PFSK-1 (cell line): ENCODE data around the gene NFKBIE.

Source experiments
- FOXP2 ChIP-seq: optimal IDR thresholded peaks from 2 replicates; pipeline ENCODE3; 2011; ENCODE audit warnings: borderline replicate concordance, control low read depth, inconsistent platforms; ENCODE audit not compliant: insufficient read depth; ENCODE audit errors: extremely low read length, extremely low read depth
- POLR2AphosphoS5 ChIP-seq: IDR thresholded peaks from 2 replicates; pipeline ENCODE4 v1.6.1; 2012; ENCODE audit warnings: low read depth, mild to moderate bottlenecking, control low read depth, low read length, moderate library complexity
- SIN3A ChIP-seq: IDR thresholded peaks from 2 replicates; pipeline ENCODE4 v1.6.1; 2012; ENCODE audit warnings: mild to moderate bottlenecking, low read length, moderate library complexity, borderline replicate concordance; ENCODE audit not compliant: insufficient read depth
- TAF1 ChIP-seq: IDR thresholded peaks from 2 replicates; pipeline ENCODE4 v1.6.1; 2012; ENCODE audit warnings: low read length, control low read depth, borderline replicate concordance; ENCODE audit not compliant: insufficient read depth
- TF ChIP-seq, protein P1 (sequence below), 2 experiments: IDR thresholded peaks; 2 replicates each; pipeline versions ENCODE4 v1.6.1 to v1.8.0; 2011 to 2012; ENCODE audit warnings: low read depth in 2 of 2, low read length in 2 of 2, control low read depth in 1 of 2, inconsistent platforms in 1 of 2, mild to moderate bottlenecking in 1 of 2, moderate library complexity in 1 of 2; ENCODE audit not compliant: insufficient read depth in 1 of 2

Gene NFKBIE

GRCh38 chr6:44229376-44230033 is 35.8 kb downstream of the NFKBIE start:
- TF ChIP-seq, protein P1, sequence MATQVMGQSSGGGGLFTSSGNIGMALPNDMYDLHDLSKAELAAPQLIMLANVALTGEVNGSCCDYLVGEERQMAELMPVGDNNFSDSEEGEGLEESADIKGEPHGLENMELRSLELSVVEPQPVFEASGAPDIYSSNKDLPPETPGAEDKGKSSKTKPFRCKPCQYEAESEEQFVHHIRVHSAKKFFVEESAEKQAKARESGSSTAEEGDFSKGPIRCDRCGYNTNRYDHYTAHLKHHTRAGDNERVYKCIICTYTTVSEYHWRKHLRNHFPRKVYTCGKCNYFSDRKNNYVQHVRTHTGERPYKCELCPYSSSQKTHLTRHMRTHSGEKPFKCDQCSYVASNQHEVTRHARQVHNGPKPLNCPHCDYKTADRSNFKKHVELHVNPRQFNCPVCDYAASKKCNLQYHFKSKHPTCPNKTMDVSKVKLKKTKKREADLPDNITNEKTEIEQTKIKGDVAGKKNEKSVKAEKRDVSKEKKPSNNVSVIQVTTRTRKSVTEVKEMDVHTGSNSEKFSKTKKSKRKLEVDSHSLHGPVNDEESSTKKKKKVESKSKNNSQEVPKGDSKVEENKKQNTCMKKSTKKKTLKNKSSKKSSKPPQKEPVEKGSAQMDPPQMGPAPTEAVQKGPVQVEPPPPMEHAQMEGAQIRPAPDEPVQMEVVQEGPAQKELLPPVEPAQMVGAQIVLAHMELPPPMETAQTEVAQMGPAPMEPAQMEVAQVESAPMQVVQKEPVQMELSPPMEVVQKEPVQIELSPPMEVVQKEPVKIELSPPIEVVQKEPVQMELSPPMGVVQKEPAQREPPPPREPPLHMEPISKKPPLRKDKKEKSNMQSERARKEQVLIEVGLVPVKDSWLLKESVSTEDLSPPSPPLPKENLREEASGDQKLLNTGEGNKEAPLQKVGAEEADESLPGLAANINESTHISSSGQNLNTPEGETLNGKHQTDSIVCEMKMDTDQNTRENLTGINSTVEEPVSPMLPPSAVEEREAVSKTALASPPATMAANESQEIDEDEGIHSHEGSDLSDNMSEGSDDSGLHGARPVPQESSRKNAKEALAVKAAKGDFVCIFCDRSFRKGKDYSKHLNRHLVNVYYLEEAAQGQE (IDR thresholded peaks at IDR 0.05; ENCODE audit: insufficient read depth in 1 of 2, low read depth in 2 of 2, low read length in 2 of 2), result no peak
- no peak for TF ChIP-seq TAF1
- no peak for TF ChIP-seq FOXP2
- no peak for TF ChIP-seq SIN3A
- no peak for TF ChIP-seq POLR2AphosphoS5

- TF ChIP-seq, protein P1 (IDR thresholded peaks at IDR 0.05; ENCODE audit: insufficient read depth in 1 of 2, low read depth in 2 of 2, low read length in 2 of 2), result no peak
- TF ChIP-seq SIN3A, result no peak
- TF ChIP-seq POLR2AphosphoS5, result no peak
- TF ChIP-seq FOXP2, result no peak
- no peak for TF ChIP-seq TAF1
These were observed 36.5 kb downstream of the NFKBIE start for GRCh38 chr6:44228836-44229235.

DNA sequence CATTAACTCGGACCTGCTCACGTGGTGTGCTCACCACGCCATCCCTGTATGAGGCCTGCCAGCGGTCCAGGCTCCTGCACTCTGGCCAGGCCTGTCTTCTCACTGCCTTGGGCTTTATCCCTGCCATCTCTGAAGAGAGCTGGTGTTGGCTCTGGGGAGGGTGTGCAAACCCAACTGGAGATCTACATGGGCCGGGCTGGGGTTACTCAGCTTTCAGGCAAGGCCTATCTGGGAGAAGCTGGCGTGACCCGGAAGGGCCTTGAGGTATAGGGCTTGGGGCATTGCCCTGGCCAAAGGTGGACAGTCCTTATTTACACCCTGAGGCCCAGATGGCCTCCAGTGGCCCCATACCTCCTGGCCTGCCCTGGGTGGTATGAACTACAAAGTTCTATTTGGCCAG is 36.9 kb downstream of the NFKBIE start:
- TF ChIP-seq TAF1 (no peak), FOXP2 (no peak)
- TF ChIP-seq, protein P1 (IDR thresholded peaks at IDR 0.05; ENCODE audit: insufficient read depth in 1 of 2, low read depth in 2 of 2, low read length in 2 of 2), result no peak

GRCh38 chr6:44228031-44228430 is 37.3 kb downstream of the NFKBIE start:
- TF ChIP-seq POLR2AphosphoS5, result no peak
- no peak for TF ChIP-seq SIN3A
- TF ChIP-seq, protein P1 (IDR thresholded peaks at IDR 0.05; ENCODE audit: insufficient read depth in 1 of 2, low read depth in 2 of 2, low read length in 2 of 2), result no peak
- no peak for TF ChIP-seq TAF1
- no peak for TF ChIP-seq FOXP2
